Neuronal stem cell (in vitro differentiated cells): ENCODE results near the gene ADGRL3.

Source experiments
- DNase-seq: peaks from one replicate; pipeline ENCODE4 v3.0.0-alpha.2; 2013; ENCODE audit warnings: low spot score
- H2AFZ ChIP-seq: one replicate; pipeline ENCODE4 v1.6.1; 2013; ENCODE audit warnings: mild to moderate bottlenecking, low read length, inconsistent platforms
- H2AK5ac ChIP-seq: 2 replicates; pipeline ENCODE4 v1.6.1; 2013; ENCODE audit warnings: low read depth, mild to moderate bottlenecking, inconsistent platforms, low read length, moderate library complexity, mixed read lengths
- H2BK120ac ChIP-seq: 2 replicates; pipeline ENCODE4 v1.6.1; 2013; ENCODE audit warnings: low read depth, mild to moderate bottlenecking, inconsistent platforms, low read length, moderate library complexity, mixed read lengths
- H2BK12ac ChIP-seq: one replicate; pipeline ENCODE4 v1.6.1; 2013; ENCODE audit warnings: low read length, inconsistent platforms
- H2BK15ac ChIP-seq: 2 replicates; pipeline ENCODE4 v1.6.1; 2013; ENCODE audit warnings: mild to moderate bottlenecking, low read length, inconsistent platforms, mixed read lengths
- H2BK5ac ChIP-seq: one replicate; pipeline ENCODE4 v1.6.1; 2013; ENCODE audit warnings: inconsistent platforms, mild to moderate bottlenecking, low read length, moderate library complexity
- H3K14ac ChIP-seq: one replicate; pipeline ENCODE4 v1.6.1; 2013; ENCODE audit warnings: low read length, inconsistent platforms
- H3K18ac ChIP-seq: 2 replicates; pipeline ENCODE4 v1.6.1; 2013; ENCODE audit warnings: low read length, inconsistent platforms
- H3K23ac ChIP-seq: 2 replicates; pipeline ENCODE4 v1.6.1; 2013; ENCODE audit warnings: low read depth, mild to moderate bottlenecking, mixed read lengths, low read length, inconsistent platforms; ENCODE audit not compliant: poor library complexity
- H3K27ac ChIP-seq: replicated peaks from 3 replicates; pipeline ENCODE4 v1.5.1; 2013; ENCODE audit warnings: low read length, inconsistent platforms
- H3K27me3 ChIP-seq, 3 experiments: 2 replicates each; pipeline ENCODE4 v1.6.1; 2013; ENCODE audit warnings: low read length in 3 of 3, mild to moderate bottlenecking in 2 of 3, inconsistent platforms in 1 of 3, low read depth in 1 of 3, mixed read lengths in 1 of 3, moderate library complexity in 1 of 3; ENCODE audit not compliant: control insufficient read depth in 3 of 3, insufficient read depth in 3 of 3
- H3K36me3 ChIP-seq, 2 donors: replicated peaks in 1 of 2; 2 replicates each; pipeline ENCODE4 v1.6.1; 2013; ENCODE audit warnings: low read length in 2 of 2; ENCODE audit not compliant: control insufficient read depth in 2 of 2, insufficient read depth in 2 of 2
- H3K4ac ChIP-seq: 2 replicates; pipeline ENCODE4 v1.6.1; 2013; ENCODE audit warnings: inconsistent platforms, mild to moderate bottlenecking, low read length, moderate library complexity
- H3K4me1 ChIP-seq, 2 donors: 1 replicate in 1 of 2; 2 replicates in 1 of 2; pipeline ENCODE4 v1.6.1; 2013; ENCODE audit warnings: low read length in 2 of 2, low read depth in 1 of 2; ENCODE audit not compliant: control insufficient read depth in 2 of 2, insufficient read depth in 1 of 2
- H3K4me2 ChIP-seq: one replicate; pipeline ENCODE4 v1.6.1; 2013; ENCODE audit warnings: mild to moderate bottlenecking, low read length, inconsistent platforms; ENCODE audit not compliant: insufficient read depth, poor library complexity, severe bottlenecking
- H3K4me3 ChIP-seq, 2 donors: 2 replicates each; pipeline ENCODE4 v1.5.1; 2013; ENCODE audit warnings: low read length in 2 of 2, mild to moderate bottlenecking in 2 of 2, inconsistent platforms in 1 of 2, moderate library complexity in 1 of 2
- H3K79me1 ChIP-seq: one replicate; pipeline ENCODE4 v1.6.1; 2013; ENCODE audit warnings: low read depth, mild to moderate bottlenecking, inconsistent platforms, low read length, moderate library complexity
- H3K9ac ChIP-seq: one replicate; pipeline ENCODE4 v1.6.1; 2013; ENCODE audit warnings: mild to moderate bottlenecking, low read depth, low read length, inconsistent platforms; ENCODE audit not compliant: poor library complexity
- H3K9me3 ChIP-seq, 2 donors: replicated peaks in 1 of 2; 2 replicates each; pipeline versions ENCODE3 to v1.6.1; 2013; ENCODE audit warnings: low read length in 2 of 2, mild to moderate bottlenecking in 2 of 2, inconsistent platforms in 1 of 2, low read depth in 1 of 2, mixed read lengths in 1 of 2, moderate library complexity in 1 of 2; ENCODE audit not compliant: control insufficient read depth in 2 of 2, insufficient read depth in 1 of 2
- H4K8ac ChIP-seq: one replicate; pipeline ENCODE4 v1.6.1; 2013; ENCODE audit warnings: low read depth, mild to moderate bottlenecking, inconsistent platforms, low read length, moderate library complexity
- H4K91ac ChIP-seq: one replicate; pipeline ENCODE4 v1.6.1; 2013; ENCODE audit warnings: low read length, low read depth, mild to moderate bottlenecking, inconsistent platforms; ENCODE audit not compliant: poor library complexity
- WGBS, 2 donors: extraction: QIAGEN DNeasy Blood & Tissue Kit; methylation state at CpG; one replicate each; pipeline ENCODE4 v1.1.7; 2013; ENCODE audit warnings: missing lambda C conversion rate in 2 of 2, mixed read lengths in 1 of 2; ENCODE audit not compliant: insufficient read length in 2 of 2, insufficient replicate concordance in 1 of 2; ENCODE audit errors: extremely low coverage in 2 of 2; 5-methylcytosine and 5-hydroxymethylcytosine counted together

The ADGRL3 gene

GRCh38 chr4:61741327-61742096 lies 541.4 kb downstream of the ADGRL3 start:
- Histone ChIP-seq H2BK12ac (no peak overlapping the region), H3K9ac (no peak overlapping the region), H3K14ac (no peak overlapping the region), H3K79me1 (no peaks in the 10 kb centered on the region), H3K27me3 (no peaks in the 10 kb centered on the region), H2AK5ac (no peak overlapping the region), H3K4me2 (no peak overlapping the region), H3K23ac (no peak overlapping the region), H2BK120ac (no peak overlapping the region), H3K9me3 (peaks cover 0 to 7% of the 10 kb centered on the region in 2 donors), H3K4me3 (no peak overlapping the region), H2AFZ (no peak overlapping the region), H3K27ac (no peak overlapping the region), H3K4me1 (peaks cover 0 to 13% of the 10 kb centered on the region in 2 donors), H2BK5ac (no peak overlapping the region), H3K36me3 (peaks cover 0 to 1% of the 10 kb centered on the region in 2 donors), H3K18ac (no peak overlapping the region), H4K8ac (no peak overlapping the region), H3K4ac (no peak overlapping the region), H2BK15ac (no peak overlapping the region), H4K91ac (no peak overlapping the region)
- DNase-seq: no peak
- no CpG with 5 or more reads among the region's 4 CpGs for WGBS, 2 donors

GRCh38 chr4:61750810-61751209 lies 550.7 kb downstream of the ADGRL3 start:
- no peak overlapping the region for H4K91ac ChIP-seq
- H3K79me1 ChIP-seq: no peaks in the 10 kb centered on the region
- DNase-seq: no peak
- no peak overlapping the region for H3K9ac ChIP-seq
- H2AFZ ChIP-seq: no peak overlapping the region
- no peak overlapping the region for H3K4me2 ChIP-seq
- H3K36me3 ChIP-seq: no peaks in the 10 kb centered on the region
- H3K4me1 ChIP-seq: no peaks in the 10 kb centered on the region
- H3K4ac ChIP-seq: no peak overlapping the region
- H2BK120ac ChIP-seq: no peak overlapping the region
- no peak overlapping the region for H3K18ac ChIP-seq
- H3K9me3 ChIP-seq: no peaks in the 10 kb centered on the region
- H2BK12ac ChIP-seq: no peak overlapping the region
- H2BK15ac ChIP-seq: no peak overlapping the region
- H2AK5ac ChIP-seq: no peak overlapping the region
- H3K14ac ChIP-seq: no peak overlapping the region
- H3K27me3 ChIP-seq: no peaks in the 10 kb centered on the region
- H3K27ac ChIP-seq: no peak overlapping the region
- no CpG with 5 or more reads among the region's 5 CpGs for WGBS, 2 donors
- H3K4me3 ChIP-seq: no peak overlapping the region
- H4K8ac ChIP-seq: no peak overlapping the region
- H2BK5ac ChIP-seq: no peak overlapping the region
- no peak overlapping the region for H3K23ac ChIP-seq

GRCh38 chr4:61752617-61753016 lies 552.5 kb downstream of the ADGRL3 start:
- Histone ChIP-seq H3K27me3 (no peaks in the 10 kb centered on the region), H3K9ac (no peak overlapping the region), H2BK5ac (no peak overlapping the region), H3K79me1 (no peaks in the 10 kb centered on the region), H2AFZ (no peak overlapping the region), H3K27ac (no peak overlapping the region), H2BK15ac (no peak overlapping the region), H4K8ac (no peak overlapping the region), H3K14ac (no peak overlapping the region), H3K9me3 (no peaks in the 10 kb centered on the region), H4K91ac (no peak overlapping the region), H3K18ac (no peak overlapping the region), H2BK120ac (no peak overlapping the region), H2BK12ac (no peak overlapping the region), H3K4me3 (no peak overlapping the region), H3K4me1 (no peaks in the 10 kb centered on the region), H3K23ac (no peak overlapping the region), H3K36me3 (no peaks in the 10 kb centered on the region), H3K4ac (no peak overlapping the region), H3K4me2 (no peak overlapping the region), H2AK5ac (no peak overlapping the region)
- no CpG with 5 or more reads among the region's 2 CpGs for WGBS, 2 donors
- no peak for DNase-seq

GRCh38 chr4:61753739-61754138 lies 553.6 kb downstream of the ADGRL3 start:
- no peaks in the 10 kb centered on the region for H3K27me3 ChIP-seq
- H3K4ac ChIP-seq: no peak overlapping the region
- no peak overlapping the region for H4K8ac ChIP-seq
- no peak overlapping the region for H2BK120ac ChIP-seq
- no peak overlapping the region for H3K18ac ChIP-seq
- no peak overlapping the region for H3K4me3 ChIP-seq
- H3K79me1 ChIP-seq: no peaks in the 10 kb centered on the region
- no peak overlapping the region for H2AFZ ChIP-seq
- H3K14ac ChIP-seq: no peak overlapping the region
- H2BK15ac ChIP-seq: no peak overlapping the region
- no peaks in the 10 kb centered on the region for H3K4me1 ChIP-seq
- no peak overlapping the region for H4K91ac ChIP-seq
- no peak overlapping the region for H3K9ac ChIP-seq
- H3K36me3 ChIP-seq: no peaks in the 10 kb centered on the region
- no peak overlapping the region for H2BK12ac ChIP-seq
- H2AK5ac ChIP-seq: no peak overlapping the region
- no peak overlapping the region for H3K27ac ChIP-seq
- no peak overlapping the region for H3K23ac ChIP-seq
- DNase-seq: no peak
- no peak overlapping the region for H2BK5ac ChIP-seq
- WGBS, 2 donors: no CpG with 5 or more reads among the region's 3 CpGs
- no peak overlapping the region for H3K4me2 ChIP-seq
- no peaks in the 10 kb centered on the region for H3K9me3 ChIP-seq
